HepG2 (cell line): ENCODE measurements around the gene BTAF1. TPM values are rescaled to one million over a fixed set of nuclear protein-coding genes. Genes with fewer than 3 reads are reported as not detected.

Experiments
- BRD4 ChIP-seq: sonication (generic); formaldehyde crosslinking; IDR thresholded peaks from 2 replicates; pipeline ENCODE4 v1.4.0; 2020; ENCODE audit warnings: missing genetic modification reagents
- CBX1 ChIP-seq: IDR thresholded peaks from one replicate; pipeline ENCODE4 v1.6.1; 2016; ENCODE audit warnings: antibody characterized with exemption, low read depth
- KLF6 ChIP-seq: IDR thresholded peaks from 2 replicates; pipeline ENCODE4 v1.8.0; 2016; ENCODE audit warnings: missing biosample characterization, missing genetic modification reagents
- MAF1 ChIP-seq: sonication (generic); formaldehyde crosslinking; IDR thresholded peaks from 2 replicates; pipeline ENCODE4 v1.5.0; 2020; ENCODE audit warnings: missing genetic modification reagents, borderline replicate concordance
- TEAD3 ChIP-seq: optimal IDR thresholded peaks from 2 replicates; pipeline ENCODE3; 2016; ENCODE audit warnings: borderline replicate concordance
- TP53 ChIP-seq: sonication (generic); formaldehyde crosslinking; conservative IDR thresholded peaks from 2 replicates; pipeline ENCODE4 v1.4.0; 2020; ENCODE audit warnings: missing genetic modification reagents
- XBP1 ChIP-seq: sonication (generic); formaldehyde crosslinking; IDR thresholded peaks from 2 replicates; pipeline ENCODE4 v1.5.0; 2020; ENCODE audit warnings: missing genetic modification reagents
- ZNF496 ChIP-seq: sonication (generic); formaldehyde crosslinking; IDR thresholded peaks from 2 replicates; pipeline ENCODE4 v1.8.1; 2023; ENCODE audit warnings: mild to moderate bottlenecking, moderate library complexity, missing genetic modification reagents; ENCODE audit not compliant: insufficient replicate concordance
- ZNF747 ChIP-seq: sonication (generic); formaldehyde crosslinking; IDR thresholded peaks from 2 replicates; pipeline ENCODE4 v1.8.1; 2023; ENCODE audit warnings: missing genetic modification reagents, mild to moderate bottlenecking, borderline replicate concordance
- polyA plus RNA-seq, 8 experiments: library from polyadenylated mRNA; depleted of rRNA in 3 of 8; stranded (reverse) in 7 of 8; unstranded in 1 of 8; fragments of >200 nt; fragmentation: Illumina TruSeq in 4 of 8; extraction: Trizol in 4 of 8; gene quantifications; 2 replicates each; pipeline versions ENCODE4 v1.2.1 to v1.2.3, GENCODE V29; 2011 to 2016; ENCODE audit warnings: low read depth in 4 of 8, missing spikeins in 1 of 8, mixed read lengths in 1 of 8; ENCODE audit not compliant: insufficient read depth in 1 of 8
- total RNA-seq, 5 experiments: library from RNA; depleted of rRNA; stranded (reverse); fragments of >200 nt; fragmentation: Illumina TruSeq; extraction: Trizol; gene quantifications; 2 replicates each; pipeline ENCODE4 v1.2.3, GENCODE V29; 2016; ENCODE audit warnings: low read depth in 1 of 5
- TF ChIP-seq, protein P1 (sequence below): sonication (generic); formaldehyde crosslinking; IDR thresholded peaks from 2 replicates; pipeline ENCODE4 v1.5.0; 2020; ENCODE audit warnings: mild to moderate bottlenecking, missing genetic modification reagents, borderline replicate concordance
- TF ChIP-seq, protein P2 (sequence below): IDR thresholded peaks from 2 replicates; pipeline ENCODE4 v1.6.1; 2016; ENCODE audit warnings: missing compliant biosample characterization, missing genetic modification reagents, borderline replicate concordance
- TF ChIP-seq, protein P3 (sequence below): IDR thresholded peaks from 2 replicates; pipeline ENCODE4 v1.4.0; 2020; ENCODE audit warnings: mild to moderate bottlenecking, missing genetic modification reagents
- TF ChIP-seq, protein P4 (sequence below): sonication (generic); formaldehyde crosslinking; IDR thresholded peaks from 2 replicates; pipeline ENCODE4 v1.8.1; 2023; ENCODE audit warnings: missing genetic modification reagents, mild to moderate bottlenecking, borderline replicate concordance
- TF ChIP-seq, protein P5 (sequence below): sonication (generic); formaldehyde crosslinking; IDR thresholded peaks from 2 replicates; pipeline ENCODE4 v1.8.0; 2022; ENCODE audit warnings: mild to moderate bottlenecking, missing genetic modification reagents, borderline replicate concordance

The BTAF1 gene
- total and polyA plus RNA-seq, 2 of the 13 experiments (the other 11 are each of a cell fraction or from before 2014, with no cell fraction given): 38.6 to 54.1 TPM

DNA sequence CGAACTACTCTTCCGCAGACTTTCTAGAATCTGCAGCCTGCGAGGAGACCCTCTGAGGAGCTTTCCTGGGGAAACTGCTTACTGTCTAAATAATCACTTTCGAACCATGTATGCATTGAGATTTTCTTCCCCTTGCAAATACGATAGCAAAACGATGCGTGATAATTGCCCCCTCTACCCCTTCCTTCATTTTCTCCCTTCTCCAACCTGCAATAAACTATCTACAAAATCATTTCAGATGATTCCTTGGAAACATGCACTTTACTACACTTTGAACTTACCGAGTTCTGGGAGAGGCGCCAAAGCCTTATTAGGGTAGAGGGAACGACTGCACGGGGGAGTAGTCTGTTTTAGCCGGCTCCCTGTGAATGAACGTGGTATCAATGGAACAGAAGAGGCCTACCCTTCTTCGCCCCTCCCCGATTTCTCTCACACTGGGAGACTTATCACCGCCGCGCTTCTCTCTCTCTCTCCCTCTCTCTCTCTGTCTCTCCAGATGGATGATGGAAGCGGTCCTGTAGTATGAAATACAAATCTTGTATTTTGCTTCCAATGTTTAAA, 14.4 kb upstream of the BTAF1 start, which contains the start of gene FGFBP3 (continued):
- TF ChIP-seq, protein P1, sequence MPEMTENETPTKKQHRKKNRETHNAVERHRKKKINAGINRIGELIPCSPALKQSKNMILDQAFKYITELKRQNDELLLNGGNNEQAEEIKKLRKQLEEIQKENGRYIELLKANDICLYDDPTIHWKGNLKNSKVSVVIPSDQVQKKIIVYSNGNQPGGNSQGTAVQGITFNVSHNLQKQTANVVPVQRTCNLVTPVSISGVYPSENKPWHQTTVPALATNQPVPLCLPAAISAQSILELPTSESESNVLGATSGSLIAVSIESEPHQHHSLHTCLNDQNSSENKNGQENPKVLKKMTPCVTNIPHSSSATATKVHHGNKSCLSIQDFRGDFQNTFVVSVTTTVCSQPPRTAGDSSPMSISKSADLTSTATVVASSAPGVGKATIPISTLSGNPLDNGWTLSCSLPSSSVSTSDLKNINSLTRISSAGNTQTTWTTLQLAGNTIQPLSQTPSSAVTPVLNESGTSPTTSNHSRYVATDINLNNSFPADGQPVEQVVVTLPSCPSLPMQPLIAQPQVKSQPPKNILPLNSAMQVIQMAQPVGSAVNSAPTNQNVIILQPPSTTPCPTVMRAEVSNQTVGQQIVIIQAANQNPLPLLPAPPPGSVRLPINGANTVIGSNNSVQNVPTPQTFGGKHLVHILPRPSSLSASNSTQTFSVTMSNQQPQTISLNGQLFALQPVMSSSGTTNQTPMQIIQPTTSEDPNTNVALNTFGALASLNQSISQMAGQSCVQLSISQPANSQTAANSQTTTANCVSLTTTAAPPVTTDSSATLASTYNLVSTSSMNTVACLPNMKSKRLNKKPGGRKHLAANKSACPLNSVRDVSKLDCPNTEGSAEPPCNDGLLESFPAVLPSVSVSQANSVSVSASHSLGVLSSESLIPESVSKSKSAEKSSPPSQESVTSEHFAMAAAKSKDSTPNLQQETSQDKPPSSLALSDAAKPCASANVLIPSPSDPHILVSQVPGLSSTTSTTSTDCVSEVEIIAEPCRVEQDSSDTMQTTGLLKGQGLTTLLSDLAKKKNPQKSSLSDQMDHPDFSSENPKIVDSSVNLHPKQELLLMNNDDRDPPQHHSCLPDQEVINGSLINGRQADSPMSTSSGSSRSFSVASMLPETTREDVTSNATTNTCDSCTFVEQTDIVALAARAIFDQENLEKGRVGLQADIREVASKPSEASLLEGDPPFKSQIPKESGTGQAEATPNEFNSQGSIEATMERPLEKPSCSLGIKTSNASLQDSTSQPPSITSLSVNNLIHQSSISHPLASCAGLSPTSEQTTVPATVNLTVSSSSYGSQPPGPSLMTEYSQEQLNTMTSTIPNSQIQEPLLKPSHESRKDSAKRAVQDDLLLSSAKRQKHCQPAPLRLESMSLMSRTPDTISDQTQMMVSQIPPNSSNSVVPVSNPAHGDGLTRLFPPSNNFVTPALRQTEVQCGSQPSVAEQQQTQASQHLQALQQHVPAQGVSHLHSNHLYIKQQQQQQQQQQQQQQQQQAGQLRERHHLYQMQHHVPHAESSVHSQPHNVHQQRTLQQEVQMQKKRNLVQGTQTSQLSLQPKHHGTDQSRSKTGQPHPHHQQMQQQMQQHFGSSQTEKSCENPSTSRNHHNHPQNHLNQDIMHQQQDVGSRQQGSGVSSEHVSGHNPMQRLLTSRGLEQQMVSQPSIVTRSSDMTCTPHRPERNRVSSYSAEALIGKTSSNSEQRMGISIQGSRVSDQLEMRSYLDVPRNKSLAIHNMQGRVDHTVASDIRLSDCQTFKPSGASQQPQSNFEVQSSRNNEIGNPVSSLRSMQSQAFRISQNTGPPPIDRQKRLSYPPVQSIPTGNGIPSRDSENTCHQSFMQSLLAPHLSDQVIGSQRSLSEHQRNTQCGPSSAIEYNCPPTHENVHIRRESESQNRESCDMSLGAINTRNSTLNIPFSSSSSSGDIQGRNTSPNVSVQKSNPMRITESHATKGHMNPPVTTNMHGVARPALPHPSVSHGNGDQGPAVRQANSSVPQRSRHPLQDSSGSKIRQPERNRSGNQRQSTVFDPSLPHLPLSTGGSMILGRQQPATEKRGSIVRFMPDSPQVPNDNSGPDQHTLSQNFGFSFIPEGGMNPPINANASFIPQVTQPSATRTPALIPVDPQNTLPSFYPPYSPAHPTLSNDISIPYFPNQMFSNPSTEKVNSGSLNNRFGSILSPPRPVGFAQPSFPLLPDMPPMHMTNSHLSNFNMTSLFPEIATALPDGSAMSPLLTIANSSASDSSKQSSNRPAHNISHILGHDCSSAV: no peak
- TF ChIP-seq, protein P2, sequence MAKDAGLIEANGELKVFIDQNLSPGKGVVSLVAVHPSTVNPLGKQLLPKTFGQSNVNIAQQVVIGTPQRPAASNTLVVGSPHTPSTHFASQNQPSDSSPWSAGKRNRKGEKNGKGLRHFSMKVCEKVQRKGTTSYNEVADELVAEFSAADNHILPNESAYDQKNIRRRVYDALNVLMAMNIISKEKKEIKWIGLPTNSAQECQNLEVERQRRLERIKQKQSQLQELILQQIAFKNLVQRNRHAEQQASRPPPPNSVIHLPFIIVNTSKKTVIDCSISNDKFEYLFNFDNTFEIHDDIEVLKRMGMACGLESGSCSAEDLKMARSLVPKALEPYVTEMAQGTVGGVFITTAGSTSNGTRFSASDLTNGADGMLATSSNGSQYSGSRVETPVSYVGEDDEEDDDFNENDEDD (CRISPR knock-in tag): no peak
- no peak for TF ChIP-seq TEAD3 (CRISPR knock-in tag)
- TF ChIP-seq BRD4 (CRISPR knock-in tag): no peak
- no peak for TF ChIP-seq XBP1 (CRISPR knock-in tag)
- TF ChIP-seq, protein P3, sequence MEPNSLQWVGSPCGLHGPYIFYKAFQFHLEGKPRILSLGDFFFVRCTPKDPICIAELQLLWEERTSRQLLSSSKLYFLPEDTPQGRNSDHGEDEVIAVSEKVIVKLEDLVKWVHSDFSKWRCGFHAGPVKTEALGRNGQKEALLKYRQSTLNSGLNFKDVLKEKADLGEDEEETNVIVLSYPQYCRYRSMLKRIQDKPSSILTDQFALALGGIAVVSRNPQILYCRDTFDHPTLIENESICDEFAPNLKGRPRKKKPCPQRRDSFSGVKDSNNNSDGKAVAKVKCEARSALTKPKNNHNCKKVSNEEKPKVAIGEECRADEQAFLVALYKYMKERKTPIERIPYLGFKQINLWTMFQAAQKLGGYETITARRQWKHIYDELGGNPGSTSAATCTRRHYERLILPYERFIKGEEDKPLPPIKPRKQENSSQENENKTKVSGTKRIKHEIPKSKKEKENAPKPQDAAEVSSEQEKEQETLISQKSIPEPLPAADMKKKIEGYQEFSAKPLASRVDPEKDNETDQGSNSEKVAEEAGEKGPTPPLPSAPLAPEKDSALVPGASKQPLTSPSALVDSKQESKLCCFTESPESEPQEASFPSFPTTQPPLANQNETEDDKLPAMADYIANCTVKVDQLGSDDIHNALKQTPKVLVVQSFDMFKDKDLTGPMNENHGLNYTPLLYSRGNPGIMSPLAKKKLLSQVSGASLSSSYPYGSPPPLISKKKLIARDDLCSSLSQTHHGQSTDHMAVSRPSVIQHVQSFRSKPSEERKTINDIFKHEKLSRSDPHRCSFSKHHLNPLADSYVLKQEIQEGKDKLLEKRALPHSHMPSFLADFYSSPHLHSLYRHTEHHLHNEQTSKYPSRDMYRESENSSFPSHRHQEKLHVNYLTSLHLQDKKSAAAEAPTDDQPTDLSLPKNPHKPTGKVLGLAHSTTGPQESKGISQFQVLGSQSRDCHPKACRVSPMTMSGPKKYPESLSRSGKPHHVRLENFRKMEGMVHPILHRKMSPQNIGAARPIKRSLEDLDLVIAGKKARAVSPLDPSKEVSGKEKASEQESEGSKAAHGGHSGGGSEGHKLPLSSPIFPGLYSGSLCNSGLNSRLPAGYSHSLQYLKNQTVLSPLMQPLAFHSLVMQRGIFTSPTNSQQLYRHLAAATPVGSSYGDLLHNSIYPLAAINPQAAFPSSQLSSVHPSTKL (CRISPR knock-in tag): no peak; the same call in 1 of the 2 replicates
- 0 out of 2 replicates have a peak, but pooled peaks have one; percentile 8 for TF ChIP-seq KLF6 (CRISPR knock-in tag)
- TF ChIP-seq CBX1: no peak
- TF ChIP-seq MAF1 (CRISPR knock-in tag): 0 out of 2 replicates have a peak, but pooled peaks have one; percentile 5
- no peak for TF ChIP-seq ZNF496
- TF ChIP-seq TP53 (CRISPR knock-in tag): no peak
- TF ChIP-seq, protein P4, sequence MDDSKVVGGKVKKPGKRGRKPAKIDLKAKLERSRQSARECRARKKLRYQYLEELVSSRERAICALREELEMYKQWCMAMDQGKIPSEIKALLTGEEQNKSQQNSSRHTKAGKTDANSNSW (CRISPR knock-in tag): no peak
- peak; percentile 7; the same call in 1 of the 2 replicates for TF ChIP-seq ZNF747
- TF ChIP-seq, protein P5, sequence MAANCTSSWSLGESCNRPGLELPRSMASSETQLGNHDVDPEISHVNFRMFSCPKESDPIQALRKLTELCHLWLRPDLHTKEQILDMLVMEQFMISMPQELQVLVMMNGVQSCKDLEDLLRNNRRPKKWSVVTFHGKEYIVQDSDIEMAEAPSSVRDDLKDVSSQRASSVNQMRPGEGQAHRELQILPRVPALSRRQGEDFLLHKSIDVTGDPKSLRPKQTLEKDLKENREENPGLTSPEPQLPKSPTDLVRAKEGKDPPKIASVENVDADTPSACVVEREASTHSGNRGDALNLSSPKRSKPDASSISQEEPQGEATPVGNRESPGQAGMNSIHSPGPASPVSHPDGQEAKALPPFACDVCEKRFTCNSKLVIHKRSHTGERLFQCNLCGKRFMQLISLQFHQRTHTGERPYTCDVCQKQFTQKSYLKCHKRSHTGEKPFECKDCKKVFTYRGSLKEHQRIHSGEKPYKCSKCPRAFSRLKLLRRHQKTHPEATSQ (CRISPR knock-in tag): no peak
